Measurements from ENCODE around the gene GRID1. TPM values are rescaled to one million over a fixed set of nuclear protein-coding genes. Genes with fewer than 3 reads are reported as not detected.

Gene GRID1
- total RNA-seq, 1 donor from 2014 or later: 0.60 TPM

- no peaks in the 10 kb centered on the region for H3K4me1 Mint-ChIP-seq (ENCODE audit: low read depth)
- H3K9me3 Mint-ChIP-seq (ENCODE audit: low read depth): no peaks in the 10 kb centered on the region
- no peak overlapping the region for H3K4me3 Mint-ChIP-seq (ENCODE audit: unreplicated experiment)
Observed at GRCh38 chr10:86334488-86335085, 32.0 kb downstream of the GRID1 start.

GRCh38 chr10:86333826-86334487, 32.6 kb downstream of the GRID1 start:
- Mint-ChIP-seq H3K9me3 (ENCODE audit: low read depth) (no peaks in the 10 kb centered on the region), H3K36me3 (ENCODE audit: low read depth) (no peaks in the 10 kb centered on the region), H3K27me3 (ENCODE audit: low read depth) (peaks cover 15% of the 10 kb centered on the region), H3K4me1 (ENCODE audit: low read depth) (no peaks in the 10 kb centered on the region), H3K4me3 (ENCODE audit: unreplicated experiment) (no peak overlapping the region), H3K27ac (ENCODE audit: unreplicated experiment) (no peak overlapping the region)
- no peak for TF ChIP-seq CTCF (IDR thresholded peaks at IDR 0.05)
- peak; percentile 60 for DNase-seq (ENCODE audit: low spot score)

More at GRCh38 chr10:86334488-86335085, 32.0 kb downstream of the GRID1 start:
- no peak for TF ChIP-seq CTCF (IDR thresholded peaks at IDR 0.05)
- DNase-seq (ENCODE audit: low spot score): peak; percentile 51
- Mint-ChIP-seq H3K27ac (ENCODE audit: unreplicated experiment) (no peak overlapping the region), H3K27me3 (ENCODE audit: low read depth) (peaks cover 15% of the 10 kb centered on the region), H3K36me3 (ENCODE audit: low read depth) (no peaks in the 10 kb centered on the region)

GRCh38 chr10:86331861-86332260, 34.7 kb downstream of the GRID1 start:
- Mint-ChIP-seq H3K36me3 (ENCODE audit: low read depth) (no peaks in the 10 kb centered on the region), H3K4me1 (ENCODE audit: low read depth) (no peaks in the 10 kb centered on the region), H3K9me3 (ENCODE audit: low read depth) (no peaks in the 10 kb centered on the region), H3K4me3 (ENCODE audit: unreplicated experiment) (no peak overlapping the region), H3K27ac (ENCODE audit: unreplicated experiment) (no peak overlapping the region), H3K27me3 (ENCODE audit: low read depth) (peaks cover 19% of the 10 kb centered on the region)
- no peak for TF ChIP-seq CTCF (IDR thresholded peaks at IDR 0.05)
- DNase-seq (ENCODE audit: low spot score): peak; percentile 66

GRCh38 chr10:86330778-86331763, 35.5 kb downstream of the GRID1 start:
- H3K9me3 Mint-ChIP-seq (ENCODE audit: low read depth): no peaks in the 10 kb centered on the region
- DNase-seq (ENCODE audit: low spot score): peak; percentile 72
- TF ChIP-seq CTCF (IDR thresholded peaks at IDR 0.05): no peak
- peaks cover 22% of the 10 kb centered on the region for H3K27me3 Mint-ChIP-seq (ENCODE audit: low read depth)
- H3K4me1 Mint-ChIP-seq (ENCODE audit: low read depth): no peaks in the 10 kb centered on the region
- H3K27ac Mint-ChIP-seq (ENCODE audit: unreplicated experiment): no peak overlapping the region
- no peaks in the 10 kb centered on the region for H3K36me3 Mint-ChIP-seq (ENCODE audit: low read depth)
- no peak overlapping the region for H3K4me3 Mint-ChIP-seq (ENCODE audit: unreplicated experiment)
